Common myeloid progenitor, CD34-positive (primary cell): ENCODE data around the gene DDIAS.
"Not testable (repeated sequence)": the region's sequence is repeated elsewhere in the genome, so short reads cannot be mapped to it uniquely, and the experiment has no call there.

Experiments used
- CTCF ChIA-PET: fragments of 350-600 bp; sonication (Branson Sonifier 250); formaldehyde crosslinking; loops from one replicate; lab custom pipeline; 2021; ENCODE audit warnings: antibody characterized with exemption; lab: Charles Lee
- POLR2A ChIA-PET: fragments of 350-600 bp; sonication (Branson Sonifier 250); formaldehyde crosslinking; loops from one replicate; lab custom pipeline; 2021; ENCODE audit warnings: antibody characterized with exemption; lab: Charles Lee
- DNase-seq, 3 donors: peaks; one replicate each; pipeline versions ENCODE4 v3.0.0 to v3.0.0-alpha.2; 2013
- H3K27ac ChIP-seq, 2 experiments: 1 replicate in 1 of 2; 2 replicates in 1 of 2; pipeline ENCODE4 v1.7.0; 2013; ENCODE audit warnings: inconsistent platforms in 2 of 2, low read length in 2 of 2, mild to moderate bottlenecking in 2 of 2, low read depth in 1 of 2, moderate library complexity in 1 of 2; ENCODE audit not compliant: severe bottlenecking in 2 of 2, insufficient read depth in 1 of 2, poor library complexity in 1 of 2
- H3K27me3 ChIP-seq, 5 experiments: replicated peaks in 2 of 5; 1 replicate in 3 of 5; 2 replicates in 2 of 5; pipeline versions ENCODE4 v1.6.1 to v1.7.0; 2013; ENCODE audit warnings: low read length in 4 of 5, mild to moderate bottlenecking in 2 of 5, moderate library complexity in 2 of 5, inconsistent platforms in 1 of 5; ENCODE audit not compliant: insufficient read depth in 5 of 5, control insufficient read depth in 4 of 5
- H3K36me3 ChIP-seq, 4 experiments: 1 replicate in 2 of 4; 2 replicates in 2 of 4; pipeline versions ENCODE4 v1.6.1 to v1.7.0; 2013; ENCODE audit warnings: low read length in 3 of 4, control low read depth in 1 of 4, mild to moderate bottlenecking in 1 of 4; ENCODE audit not compliant: control insufficient read depth in 4 of 4, insufficient read depth in 4 of 4
- H3K4me1 ChIP-seq, 4 experiments: 1 replicate in 3 of 4; 2 replicates in 1 of 4; pipeline versions ENCODE4 v1.6.1 to v1.7.1; 2013; ENCODE audit warnings: low read length in 3 of 4, mild to moderate bottlenecking in 3 of 4, control low read depth in 1 of 4, inconsistent platforms in 1 of 4, moderate library complexity in 1 of 4; ENCODE audit not compliant: control insufficient read depth in 4 of 4, insufficient read depth in 4 of 4; ENCODE audit errors: control extremely low read depth in 1 of 4
- H3K4me3 ChIP-seq, 7 experiments: 1 replicate in 4 of 7; 2 replicates in 3 of 7; pipeline versions ENCODE4 v1.5.1 to v1.7.0; 2013; ENCODE audit warnings: mild to moderate bottlenecking in 7 of 7, low read length in 6 of 7, moderate library complexity in 6 of 7, inconsistent platforms in 2 of 7, low read depth in 2 of 7, control low read depth in 1 of 7; ENCODE audit not compliant: insufficient read depth in 4 of 7, control insufficient read depth in 1 of 7; ENCODE audit errors: extremely low read depth in 1 of 7
- H3K9me3 ChIP-seq, 5 experiments: 1 replicate in 4 of 5; 2 replicates in 1 of 5; pipeline versions ENCODE4 v1.6.1 to v1.7.1; 2013; ENCODE audit warnings: low read length in 4 of 5, mild to moderate bottlenecking in 2 of 5, inconsistent platforms in 1 of 5, low read depth in 1 of 5, moderate library complexity in 1 of 5; ENCODE audit not compliant: control insufficient read depth in 4 of 5, insufficient read depth in 2 of 5; ENCODE audit errors: control extremely low read depth in 1 of 5
- WGBS: methylation state at CpG from one replicate; pipeline ENCODE4 v1.1.5; 2013; ENCODE audit not compliant: insufficient coverage; 5-methylcytosine and 5-hydroxymethylcytosine counted together

DDIAS gene

GRCh38 chr11:82906236-82906635 lies 4.7 kb downstream of the DDIAS start:
- ChIA-PET CTCF (interaction anchor here (1.0 to 2.7 kb wide), 3 partner anchors 23 to 39 kb away, joined by 4 to 16 read pairs (median 4); no protein-coding TSS in a partner anchor), POLR2A (no interaction called here)
- Histone ChIP-seq H3K4me3 (no peak overlapping the region), H3K4me1 (peaks cover 3 to 14% (median 11%) of the 10 kb centered on the region in 4 experiments), H3K27me3 (no peaks in the 10 kb centered on the region), H3K9me3 (peaks cover 0 to under 1% (median 0%) of the 10 kb centered on the region in 5 experiments), H3K27ac (no peak overlapping the region), H3K36me3 (peaks cover 0 to 1% (median 0%) of the 10 kb centered on the region in 4 experiments)
- DNase-seq, result peak in 2 of 3 donors; percentile 51 to 55
- no CpG with 5 or more reads among the region's 1 CpG for WGBS

GRCh38 chr11:82906931-82907330 lies 5.4 kb downstream of the DDIAS start:
- no peak for DNase-seq
- ChIA-PET POLR2A (no interaction called here), CTCF (interaction anchor here (2.7 kb wide), 1 partner anchor 39 kb away, joined by 16 read pairs; no protein-coding TSS in a partner anchor)
- peaks cover 0 to 2% (median under 1%) of the 10 kb centered on the region in 4 experiments for H3K36me3 ChIP-seq
- peaks cover 2 to 11% (median 6%) of the 10 kb centered on the region in 4 experiments for H3K4me1 ChIP-seq
- no peak overlapping the region for H3K4me3 ChIP-seq
- peaks cover 0 to 7% (median 4%) of the 10 kb centered on the region in 5 experiments for H3K9me3 ChIP-seq
- no peaks in the 10 kb centered on the region for H3K27me3 ChIP-seq
- WGBS, result no CpG with 5 or more reads among the region's 2 CpGs
- H3K27ac ChIP-seq, result no peak overlapping the region

- DNase-seq, result no peak
- Histone ChIP-seq H3K27ac (no peak overlapping the region), H3K27me3 (no peaks in the 10 kb centered on the region), H3K4me3 (no peak overlapping the region), H3K4me1 (peaks cover 0 to 7% (median 2%) of the 10 kb centered on the region in 4 experiments), H3K36me3 (peaks cover 0 to 4% (median 1%) of the 10 kb centered on the region in 4 experiments), H3K9me3 (peaks cover 0 to 12% (median 6%) of the 10 kb centered on the region in 5 experiments)
- no CpG with 5 or more reads among the region's 5 CpGs for WGBS
- CTCF ChIA-PET, result interaction anchor here (1.8 to 2.7 kb wide), 3 partner anchors 14 to 40 kb away, joined by 6 to 16 read pairs (median 6); no protein-coding TSS in a partner anchor
- POLR2A ChIA-PET, result no interaction called here
Measured at GRCh38 chr11:82907371-82907770, 5.8 kb downstream of the DDIAS start.

GRCh38 chr11:82908311-82908710 lies 6.8 kb downstream of the DDIAS start:
- POLR2A ChIA-PET, result no interaction called here
- Histone ChIP-seq H3K4me1 (no peaks in the 10 kb centered on the region), H3K27me3 (no peaks in the 10 kb centered on the region), H3K9me3 (peaks cover 0 to 12% (median 6%) of the 10 kb centered on the region in 5 experiments), H3K36me3 (peaks cover 0 to 7% (median 1%) of the 10 kb centered on the region in 4 experiments), H3K4me3 (no peak overlapping the region), H3K27ac (no peak overlapping the region)
- CTCF ChIA-PET, result interaction anchor here (0.7 to 2.7 kb wide), 5 partner anchors 14 to 815 kb away, joined by 3 to 16 read pairs (median 6); no protein-coding TSS in a partner anchor
- DNase-seq, result no peak

- WGBS, result 100% methylated on average over 3 of the region's 7 CpGs
Measured at GRCh38 chr11:82909015-82909640, 7.6 kb downstream of the DDIAS start.

GRCh38 chr11:82919786-82920185 lies 18.2 kb downstream of the DDIAS start:
- H3K4me3 ChIP-seq, H3K27ac ChIP-seq, H3K9me3 ChIP-seq, DNase-seq, H3K4me1 ChIP-seq, H3K27me3 ChIP-seq, POLR2A ChIA-PET: not testable (repeated sequence)
- CTCF ChIA-PET, result interaction anchor here (1.6 kb wide), 1 partner anchor 12 kb away, joined by 3 read pairs; no protein-coding TSS in a partner anchor
- 97% methylated on average over 4 of the region's 10 CpGs for WGBS
- peaks cover 3 to 30% (median 10%) of the 10 kb centered on the region in 4 experiments for H3K36me3 ChIP-seq

More at GRCh38 chr11:82909015-82909640, 7.6 kb downstream of the DDIAS start:
- no peaks in the 10 kb centered on the region for H3K4me1 ChIP-seq
- CTCF ChIA-PET, result interaction anchor here (1.1 to 2.7 kb wide), 4 partner anchors 13 to 214 kb away, joined by 3 to 16 read pairs (median 6); no protein-coding TSS in a partner anchor
- no peak overlapping the region for H3K27ac ChIP-seq
- peaks cover 0 to 12% (median 6%) of the 10 kb centered on the region in 5 experiments for H3K9me3 ChIP-seq
- POLR2A ChIA-PET, result no interaction called here
- peaks cover 0 to 8% (median 1%) of the 10 kb centered on the region in 4 experiments for H3K36me3 ChIP-seq
- no peak overlapping the region for H3K4me3 ChIP-seq
- H3K27me3 ChIP-seq, result no peaks in the 10 kb centered on the region
- no peak for DNase-seq

- DNase-seq, POLR2A ChIA-PET, H3K4me3 ChIP-seq, H3K4me1 ChIP-seq, H3K9me3 ChIP-seq, H3K27ac ChIP-seq, H3K27me3 ChIP-seq: not testable (repeated sequence)
- H3K36me3 ChIP-seq, result peaks cover 0 to 27% (median 10%) of the 10 kb centered on the region in 4 experiments
- no CpG with 5 or more reads among the region's 3 CpGs for WGBS
- CTCF ChIA-PET, result interaction anchor here (1.6 kb wide), 1 partner anchor 12 kb away, joined by 3 read pairs; no protein-coding TSS in a partner anchor
Measured at GRCh38 chr11:82920227-82920626, 18.7 kb downstream of the DDIAS start.
